ENCODE measurements around the gene PPP1R14C.

GRCh38 chr6:150251566-150252186 is 108.8 kb downstream of the PPP1R14C start:
- no peak for TF ChIP-seq CTCF (conservative IDR thresholded peaks at IDR 0.05 in 1 of 2, IDR thresholded peaks at IDR 0.05 in 1 of 2; ENCODE audit: low read depth in 1 of 2, low read length in 2 of 2)
- no peak for TF ChIP-seq EZH2 (IDR thresholded peaks at IDR 0.05; ENCODE audit: low read length, missing control alignments)

Data from fibroblast of lung (primary cell).